Ecto neural progenitor cell (in vitro differentiated cells): ENCODE measurements around the gene DYNC2H1.

Experiments
- DNase-seq: peaks from one replicate; pipeline ENCODE4 v3.0.0-alpha.2; 2018; ENCODE audit warnings: low spot score

Gene DYNC2H1

GRCh38 chr11:103476874-103477273, 367.6 kb downstream of the DYNC2H1 start:
- no peak for DNase-seq

- no peak for DNase-seq
Observed at GRCh38 chr11:103480421-103480820, 371.2 kb downstream of the DYNC2H1 start.

- no peak for DNase-seq
Observed at GRCh38 chr11:103483996-103484395, 374.8 kb downstream of the DYNC2H1 start.

GRCh38 chr11:103484545-103484944, 375.3 kb downstream of the DYNC2H1 start:
- no peak for DNase-seq

GRCh38 chr11:103486604-103487003, 377.4 kb downstream of the DYNC2H1 start:
- DNase-seq: no peak

GRCh38 chr11:103487113-103487512, 377.9 kb downstream of the DYNC2H1 start:
- DNase-seq: no peak

GRCh38 chr11:103488031-103488461, 378.8 kb downstream of the DYNC2H1 start:
- no peak for DNase-seq

GRCh38 chr11:103488579-103488978, 379.4 kb downstream of the DYNC2H1 start:
- DNase-seq: no peak

- DNase-seq: no peak
Observed at GRCh38 chr11:103491777-103492176, 382.6 kb downstream of the DYNC2H1 start.

- DNase-seq: no peak
Observed at GRCh38 chr11:103494491-103494890, 385.3 kb downstream of the DYNC2H1 start.

GRCh38 chr11:103497268-103497667, 388.0 kb downstream of the DYNC2H1 start:
- DNase-seq: no peak

- DNase-seq: no peak
Observed at GRCh38 chr11:103499710-103500340, 390.6 kb downstream of the DYNC2H1 start.

- no peak for DNase-seq
Observed at GRCh38 chr11:103515283-103515682, 406.1 kb downstream of the DYNC2H1 start.

- no peak for DNase-seq
Observed at GRCh38 chr11:103520792-103521191, 411.6 kb downstream of the DYNC2H1 start.

GRCh38 chr11:103525069-103525468, 415.8 kb downstream of the DYNC2H1 start:
- no peak for DNase-seq

GRCh38 chr11:103528046-103528445, 418.8 kb downstream of the DYNC2H1 start:
- DNase-seq: no peak

- DNase-seq: no peak
Observed at GRCh38 chr11:103528596-103528995, 419.4 kb downstream of the DYNC2H1 start.

GRCh38 chr11:103529181-103529684, 420.0 kb downstream of the DYNC2H1 start:
- no peak for DNase-seq
